ENCODE results near the gene KIFC3. TPM values are rescaled to one million over a fixed set of nuclear protein-coding genes. Genes with fewer than 3 reads are reported as not detected.
A peak's percentile ranks its signal among the peaks of the same experiment; 100 is the strongest.

KIFC3 gene
- total RNA-seq, 6 donors from 2014 or later: 82.6 to 340 (median 110) TPM

DNA sequence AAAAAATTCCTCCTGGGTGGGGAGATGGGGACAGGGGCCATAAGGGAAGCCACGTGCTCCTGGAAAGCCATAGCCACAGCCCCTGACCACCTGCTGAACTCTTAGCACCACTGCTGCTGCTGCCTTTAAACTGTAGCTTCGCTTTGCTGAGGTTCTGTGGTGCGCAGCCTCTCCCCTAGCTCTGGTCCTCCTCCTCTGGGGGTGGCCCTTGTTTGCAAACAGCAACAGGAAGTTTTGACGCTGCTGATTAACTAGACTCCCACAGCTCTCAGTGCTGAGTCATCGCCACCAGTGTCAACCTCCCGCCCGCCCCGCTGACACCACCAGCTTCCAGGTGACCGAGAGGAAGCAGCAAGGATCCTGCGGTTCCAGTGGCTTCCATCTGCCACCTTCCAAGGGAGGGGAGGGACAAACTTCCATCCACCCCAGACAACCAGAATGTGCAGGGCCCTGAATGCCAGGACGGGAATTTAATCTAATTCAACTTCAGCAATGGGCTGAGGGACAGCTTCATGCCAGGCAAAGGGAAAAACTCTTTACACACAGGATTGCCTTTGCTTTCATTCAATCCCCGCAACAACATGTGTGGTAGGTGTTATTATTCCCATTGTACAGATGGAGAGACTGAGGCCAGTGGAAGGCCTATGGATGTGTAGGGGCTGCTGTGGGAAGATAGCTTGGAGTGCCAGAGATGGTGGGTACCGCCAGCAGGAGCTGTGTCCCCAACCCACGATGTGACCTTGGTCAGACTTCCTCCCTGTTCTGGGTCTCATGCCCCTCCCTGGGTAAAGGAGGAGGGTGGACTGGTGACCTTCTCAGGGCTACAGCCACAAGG, 8.1 kb upstream of the KIFC3 start:
- no peaks in the 10 kb centered on the region for H3K27me3 ChIP-seq
- H3K27ac ChIP-seq: peak overlapping the region; percentile 69 to 87 (median 80)
- H3K9me3 ChIP-seq: no peaks in the 10 kb centered on the region
- TF ChIP-seq EP300 (IDR thresholded peaks at IDR 0.05) (no peak), POLR2AphosphoS5 (IDR thresholded peaks at IDR 0.05) (peak; percentile 81 to 85), POLR2A (IDR thresholded peaks at IDR 0.05) (peak in 2 of 4 donors; percentile 35 to 80)
- TF ChIP-seq, protein P1, sequence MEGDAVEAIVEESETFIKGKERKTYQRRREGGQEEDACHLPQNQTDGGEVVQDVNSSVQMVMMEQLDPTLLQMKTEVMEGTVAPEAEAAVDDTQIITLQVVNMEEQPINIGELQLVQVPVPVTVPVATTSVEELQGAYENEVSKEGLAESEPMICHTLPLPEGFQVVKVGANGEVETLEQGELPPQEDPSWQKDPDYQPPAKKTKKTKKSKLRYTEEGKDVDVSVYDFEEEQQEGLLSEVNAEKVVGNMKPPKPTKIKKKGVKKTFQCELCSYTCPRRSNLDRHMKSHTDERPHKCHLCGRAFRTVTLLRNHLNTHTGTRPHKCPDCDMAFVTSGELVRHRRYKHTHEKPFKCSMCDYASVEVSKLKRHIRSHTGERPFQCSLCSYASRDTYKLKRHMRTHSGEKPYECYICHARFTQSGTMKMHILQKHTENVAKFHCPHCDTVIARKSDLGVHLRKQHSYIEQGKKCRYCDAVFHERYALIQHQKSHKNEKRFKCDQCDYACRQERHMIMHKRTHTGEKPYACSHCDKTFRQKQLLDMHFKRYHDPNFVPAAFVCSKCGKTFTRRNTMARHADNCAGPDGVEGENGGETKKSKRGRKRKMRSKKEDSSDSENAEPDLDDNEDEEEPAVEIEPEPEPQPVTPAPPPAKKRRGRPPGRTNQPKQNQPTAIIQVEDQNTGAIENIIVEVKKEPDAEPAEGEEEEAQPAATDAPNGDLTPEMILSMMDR (IDR thresholded peaks at IDR 0.05): peak in 1 of 6 experiments; percentile 5
- ATAC-seq (ENCODE audit: low FRiP score in 2 of 2) (peak; percentile 85 to 86), DNase-seq (peak; percentile 87 to 96)
- no peak overlapping the region for H3K4me3 ChIP-seq
- 36 to 56% methylated on average over 6 to 14 of the region's 14 CpGs for WGBS, 2 donors
- no peaks in the 10 kb centered on the region for H3K36me3 ChIP-seq
- peaks cover 24 to 45% (median 37%) of the 10 kb centered on the region in 4 donors for H3K4me1 ChIP-seq

DNA sequence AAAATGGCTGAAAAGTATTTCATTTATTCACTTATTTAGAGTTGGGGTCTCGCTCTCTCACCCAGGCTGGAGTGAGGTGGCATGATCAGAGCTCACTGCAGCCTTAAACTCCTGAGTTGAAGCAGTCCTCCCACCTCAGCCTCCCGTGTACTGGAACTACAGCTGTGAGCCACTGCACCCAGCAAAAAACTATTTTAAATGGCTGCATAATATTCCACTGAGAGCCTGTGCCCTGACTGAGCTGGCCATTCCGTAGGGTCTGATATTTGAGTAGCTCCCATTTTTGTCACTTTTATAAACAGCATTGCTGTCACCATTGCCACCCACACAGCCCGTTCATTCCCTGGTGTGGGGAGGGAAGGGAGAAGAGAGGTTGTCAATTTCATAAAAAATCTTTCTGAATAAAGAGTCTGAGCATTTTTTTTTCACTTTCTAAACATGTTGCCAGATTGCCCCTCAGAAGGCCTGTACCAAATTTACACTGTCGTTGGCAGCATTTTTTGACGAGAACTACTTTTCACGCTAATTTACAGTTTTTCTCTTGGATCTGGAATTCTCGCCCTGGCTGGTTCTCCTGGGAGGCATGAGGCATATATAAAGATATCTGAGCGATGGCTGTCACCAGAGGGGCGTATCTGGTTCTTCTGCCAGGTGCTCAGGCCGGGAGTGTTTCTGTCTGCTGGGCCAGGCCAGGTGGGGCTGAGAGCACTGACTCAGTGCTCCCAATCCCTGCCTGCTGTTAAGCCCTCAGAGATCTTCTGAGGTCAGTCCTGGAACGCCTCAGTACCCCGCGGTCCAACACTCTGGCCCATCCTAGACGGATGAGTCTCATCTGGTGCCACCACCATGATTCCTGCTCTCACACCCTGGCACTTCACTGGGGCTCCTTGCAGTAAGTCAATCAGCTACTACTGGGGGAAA, 7.2 kb upstream of the KIFC3 start:
- Histone ChIP-seq H3K9me3 (no peaks in the 10 kb centered on the region), H3K36me3 (no peaks in the 10 kb centered on the region), H3K27me3 (no peaks in the 10 kb centered on the region), H3K4me1 (peaks cover 24 to 44% (median 37%) of the 10 kb centered on the region in 4 donors), H3K27ac (peak overlapping the region; percentile 69 to 87 (median 80)), H3K4me3 (no peak overlapping the region)
- DNase-seq: no peak
- ATAC-seq (ENCODE audit: low FRiP score in 2 of 2): peak in 1 of 2 donors; percentile 4
- WGBS, 2 donors: 85 to 89% methylated on average over 11 to 15 of the region's 15 CpGs
- TF ChIP-seq POLR2A (IDR thresholded peaks at IDR 0.05): no peak

DNA sequence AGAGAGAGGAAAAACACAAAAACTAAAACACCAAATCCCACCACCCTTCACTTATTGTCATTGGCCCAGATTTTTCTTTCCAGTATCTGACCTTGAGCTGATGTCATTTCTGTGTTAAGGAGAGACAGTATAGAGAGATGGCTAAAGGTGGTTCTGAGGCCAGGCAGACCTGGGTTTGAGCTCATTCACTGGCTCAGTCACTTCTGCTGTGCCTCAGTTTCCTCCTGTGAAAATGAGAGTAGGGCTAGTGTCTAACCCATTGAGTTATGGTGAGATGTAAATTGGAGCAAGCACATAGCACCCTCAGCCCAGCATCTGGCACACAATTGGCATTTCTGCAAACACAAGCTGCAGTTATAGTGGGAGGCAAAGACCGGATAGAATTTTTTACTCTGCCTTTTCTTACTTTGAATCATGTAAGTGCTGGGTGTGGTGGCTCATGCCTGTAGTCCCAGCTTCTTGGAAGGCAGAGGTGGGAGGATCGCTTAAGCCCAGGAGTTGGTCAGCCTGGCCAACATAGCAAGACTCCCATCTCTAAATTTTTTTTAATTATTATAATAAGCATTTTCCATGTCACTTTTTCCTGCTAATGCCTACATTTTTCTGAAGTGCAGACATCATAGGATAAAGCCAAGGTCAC, 6.4 kb upstream of the KIFC3 start:
- no peak for ATAC-seq (ENCODE audit: low FRiP score in 2 of 2)
- peaks cover 32 to 48% (median 44%) of the 10 kb centered on the region in 4 donors for H3K4me1 ChIP-seq
- DNase-seq: no peak
- H3K9me3 ChIP-seq: no peaks in the 10 kb centered on the region
- peak overlapping the region in 3 of 4 donors; percentile 1 to 67 (median 56) for H3K27ac ChIP-seq
- whole genome bisulfite sequencing, 2 donors: 42 to 52% methylated on average over 2 of the region's 2 CpGs
- H3K4me3 ChIP-seq: peak overlapping the region in 2 of 4 donors; percentile 11 to 25
- no peaks in the 10 kb centered on the region for H3K36me3 ChIP-seq
- TF ChIP-seq POLR2AphosphoS5 (IDR thresholded peaks at IDR 0.05) (no peak), POLR2A (IDR thresholded peaks at IDR 0.05) (no peak), EP300 (IDR thresholded peaks at IDR 0.05) (no peak)
- TF ChIP-seq, protein P1 (IDR thresholded peaks at IDR 0.05): no peak
- H3K27me3 ChIP-seq: no peaks in the 10 kb centered on the region

DNA sequence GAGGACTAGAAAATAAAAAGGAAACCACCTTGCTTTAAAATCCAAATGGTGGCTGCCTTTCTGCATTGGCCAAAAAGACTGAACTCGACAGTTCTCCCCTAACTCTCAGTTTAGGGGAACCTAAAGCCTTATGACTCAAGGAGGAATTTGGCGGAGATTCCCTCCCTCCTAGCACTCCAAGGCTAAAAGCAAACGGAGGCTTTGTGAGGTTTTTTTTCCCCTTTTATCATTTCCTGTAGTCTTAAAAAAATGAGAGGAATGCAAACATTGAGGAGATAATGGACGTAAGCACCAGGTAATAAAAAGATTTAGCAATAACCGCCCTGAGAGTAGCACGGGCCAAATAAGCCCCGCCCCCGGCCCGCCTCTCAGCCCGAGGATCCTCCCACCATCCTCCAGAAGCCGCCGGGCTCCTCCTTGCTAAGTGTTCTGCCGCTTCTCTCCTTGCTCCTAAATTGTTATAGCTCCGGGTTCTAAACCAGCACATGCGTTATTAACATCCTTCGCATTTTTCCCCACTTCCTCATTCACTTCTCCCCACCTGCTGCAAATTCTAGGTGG, 5.8 kb upstream of the KIFC3 start:
- no peaks in the 10 kb centered on the region for H3K36me3 ChIP-seq
- H3K27ac ChIP-seq: peak overlapping the region; percentile 56 to 83 (median 64)
- DNase-seq (peak; percentile 93 to 95), ATAC-seq (ENCODE audit: low FRiP score in 2 of 2) (peak; percentile 76 to 86)
- H3K27me3 ChIP-seq: no peaks in the 10 kb centered on the region
- peaks cover 38 to 55% (median 48%) of the 10 kb centered on the region in 4 donors for H3K4me1 ChIP-seq
- H3K9me3 ChIP-seq: no peaks in the 10 kb centered on the region
- TF ChIP-seq, protein P1 (IDR thresholded peaks at IDR 0.05): no peak
- peak in 1 of 4 donors; percentile 22 for TF ChIP-seq POLR2A (IDR thresholded peaks at IDR 0.05)
- WGBS, 2 donors: 3 to 5% methylated on average over 16 of the region's 16 CpGs
- peak overlapping the region in 2 of 4 donors; percentile 11 to 25 for H3K4me3 ChIP-seq
